NCI-H146 treated with DMSO at 0.1 percent for 48 hours (cell line): ENCODE results near the gene ST6GALNAC5.

Source experiments
- DNase-seq: peaks from one replicate; lab custom pipeline; 2025; ENCODE audit not compliant: unreplicated experiment; lab: John Stamatoyannopoulos, UW

ST6GALNAC5 gene

DNA sequence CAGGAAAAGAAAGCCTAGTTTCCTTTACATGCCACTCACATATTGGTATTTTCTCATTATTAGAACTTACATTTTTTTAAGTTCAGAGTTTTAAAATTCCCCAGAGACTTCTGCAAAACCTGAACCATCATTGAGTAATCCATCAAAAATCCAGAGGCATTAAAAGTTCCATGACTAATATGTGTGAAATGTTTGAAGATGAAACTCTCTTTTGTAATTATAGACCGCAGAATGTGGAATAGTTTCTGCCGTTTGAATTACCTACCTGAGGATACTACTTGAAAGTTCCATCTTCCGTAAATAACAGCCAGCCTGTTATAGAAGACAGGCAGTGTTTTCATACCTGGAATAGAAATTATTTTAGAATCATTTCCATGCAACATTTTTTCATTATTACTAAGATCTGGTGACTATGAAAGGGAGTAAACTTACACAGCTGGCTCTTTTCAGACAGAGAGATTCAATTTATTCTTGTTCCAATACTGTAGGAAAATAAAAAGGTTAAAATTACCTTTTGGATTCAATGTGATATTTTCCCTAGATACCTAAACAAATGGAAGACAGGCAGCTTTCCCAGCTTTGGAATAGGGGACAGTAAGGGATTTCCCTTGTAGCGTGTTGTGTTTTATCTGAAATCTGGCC lies 131.4 kb downstream of the ST6GALNAC5 start:
- no peak for DNase-seq

DNA sequence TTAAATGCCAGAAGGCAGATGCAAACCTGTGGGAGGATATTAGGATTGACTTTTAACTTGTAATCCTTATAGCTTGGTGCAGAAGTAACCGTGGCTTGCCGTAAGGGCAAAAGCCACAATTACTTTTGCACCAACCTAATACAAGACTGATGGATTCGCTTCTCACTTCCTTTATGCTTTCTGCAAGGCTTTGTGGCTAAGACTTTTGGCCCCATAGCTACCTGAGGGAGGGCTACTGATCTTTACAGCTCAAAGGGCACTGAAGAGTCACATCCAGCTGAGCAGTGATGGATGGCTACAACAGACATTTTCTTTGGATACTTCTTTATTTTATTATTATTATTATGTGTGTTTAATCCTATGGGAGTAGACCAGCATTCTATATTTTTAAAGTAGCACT lies 140.4 kb downstream of the ST6GALNAC5 start:
- no peak for DNase-seq

DNA sequence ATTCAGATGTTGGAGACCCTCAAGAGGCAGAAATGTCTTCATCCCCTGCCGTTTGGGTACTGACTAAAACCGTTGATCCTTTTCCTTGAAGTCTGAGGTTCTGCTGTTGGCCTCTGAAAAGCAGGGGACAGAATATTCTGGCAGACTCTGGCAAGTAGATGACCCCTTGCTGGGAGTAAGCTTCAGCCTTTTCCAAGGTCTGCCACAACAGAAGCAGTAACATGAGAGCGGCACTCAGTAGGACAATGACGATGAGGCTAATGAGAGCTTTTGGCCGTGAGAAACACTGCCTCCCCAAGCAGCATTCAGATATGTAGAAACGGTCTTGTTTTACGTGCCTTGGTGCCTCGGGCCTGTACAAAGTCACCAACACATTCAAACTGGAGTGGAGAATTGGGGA lies 143.7 kb downstream of the ST6GALNAC5 start:
- DNase-seq: no peak

DNA sequence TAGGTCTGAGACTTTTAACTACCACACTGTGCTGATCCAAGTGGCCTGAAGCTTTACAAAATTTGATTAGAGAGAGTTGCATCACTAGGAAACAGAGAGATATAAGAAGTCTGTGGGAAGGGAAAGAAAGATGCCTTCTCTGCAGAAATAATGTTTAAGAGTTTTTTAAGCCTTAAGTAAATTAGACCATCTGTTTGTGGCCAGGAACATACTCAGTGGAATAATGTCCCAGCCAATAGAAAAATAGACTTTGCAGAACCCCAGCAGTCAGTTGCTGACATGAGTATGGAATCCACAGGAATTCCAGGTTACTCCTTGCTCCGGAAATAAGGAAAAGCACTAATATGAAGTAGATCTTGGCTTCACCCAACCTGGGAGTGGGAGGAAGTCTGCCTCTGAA lies 144.8 kb downstream of the ST6GALNAC5 start:
- DNase-seq: no peak

DNA sequence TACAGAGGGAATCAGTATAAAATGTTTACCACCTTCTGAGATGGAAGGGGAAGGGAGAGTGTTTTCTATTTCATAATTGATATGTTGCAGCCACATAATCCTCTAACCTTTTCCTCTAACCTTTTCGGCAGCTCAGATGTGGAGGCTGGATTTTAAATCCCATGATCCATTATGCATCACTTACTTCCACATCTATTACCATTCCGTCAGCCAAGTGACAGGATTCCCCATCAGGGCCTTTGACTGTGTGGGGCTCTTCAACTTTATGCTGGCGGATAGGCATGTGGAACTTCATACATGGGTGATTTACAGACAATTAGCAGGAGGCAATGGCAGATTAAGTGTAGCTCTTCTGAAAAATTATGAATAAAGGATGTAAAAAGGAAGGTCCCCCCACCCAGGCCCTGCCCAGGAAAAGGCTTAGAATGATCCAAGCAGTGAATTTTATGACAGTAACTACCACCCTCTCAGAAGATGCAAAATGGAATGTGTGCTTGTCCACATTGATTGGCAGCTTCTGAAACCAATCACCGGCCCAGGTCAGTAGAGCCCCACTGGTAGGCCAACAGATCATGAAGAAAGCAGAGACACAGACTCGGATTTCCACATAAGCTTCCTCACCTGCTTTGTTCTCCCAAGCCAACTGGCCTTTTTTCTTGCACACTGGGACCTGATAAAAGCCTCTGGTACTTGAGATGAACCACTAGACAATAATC lies 147.0 kb downstream of the ST6GALNAC5 start:
- DNase-seq: no peak

DNA sequence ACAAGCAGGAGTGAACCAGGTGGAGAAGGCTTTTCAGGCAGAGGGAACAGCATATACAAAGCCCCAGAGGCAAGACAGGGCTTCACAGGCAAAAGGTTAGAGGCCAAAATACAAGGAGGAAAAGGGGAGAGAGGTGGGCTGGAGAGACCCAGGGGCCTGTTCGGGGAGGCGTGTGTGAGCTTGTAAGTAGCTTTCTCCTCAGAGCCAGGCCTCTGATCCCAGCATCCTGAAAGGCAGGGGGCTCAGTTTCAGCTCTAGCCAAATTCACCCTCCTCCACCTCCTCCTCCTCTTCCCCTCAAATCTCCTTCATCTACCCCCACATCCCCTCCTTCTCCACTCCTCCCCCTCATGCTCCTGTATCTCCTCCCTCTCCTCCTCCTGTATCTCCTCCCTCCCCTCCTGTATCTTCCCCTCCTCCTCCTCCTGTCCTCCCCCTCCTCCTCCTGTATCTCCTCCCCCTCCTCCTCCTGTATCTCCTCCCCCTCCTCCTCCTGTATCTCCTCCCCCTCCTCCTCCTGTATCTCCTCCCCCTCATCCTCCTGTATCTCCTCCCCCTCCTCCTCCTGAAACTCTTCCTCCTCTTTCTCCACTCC lies 148.6 kb downstream of the ST6GALNAC5 start:
- no peak for DNase-seq

DNA sequence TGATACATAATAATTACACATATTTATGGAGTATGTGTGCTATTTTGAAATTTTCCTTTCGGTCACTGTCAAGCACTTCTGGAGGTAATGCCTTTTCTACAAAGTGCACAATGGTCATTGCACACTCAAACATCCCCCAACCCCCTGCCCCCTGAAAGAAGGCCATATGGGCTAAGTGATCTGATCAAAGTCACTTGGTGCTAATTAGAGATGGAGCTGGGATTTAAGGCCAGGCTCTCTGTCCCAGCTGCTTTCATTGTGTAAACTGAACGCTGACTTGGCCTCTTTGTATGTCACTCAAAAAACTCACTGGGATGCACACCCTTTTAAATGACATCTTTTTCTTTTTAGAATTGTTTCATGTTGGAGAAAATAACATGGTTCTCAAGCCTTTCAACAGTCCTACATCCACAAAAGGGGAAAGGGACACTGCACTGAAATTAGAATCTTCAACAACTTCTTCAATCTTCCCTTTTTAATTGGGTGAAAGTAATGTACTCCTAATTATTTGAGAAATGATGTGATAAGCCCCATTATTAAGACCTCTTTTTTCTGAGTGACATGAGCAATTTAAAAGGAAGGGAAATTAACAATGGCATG lies 149.2 kb downstream of the ST6GALNAC5 start:
- DNase-seq: no peak

DNA sequence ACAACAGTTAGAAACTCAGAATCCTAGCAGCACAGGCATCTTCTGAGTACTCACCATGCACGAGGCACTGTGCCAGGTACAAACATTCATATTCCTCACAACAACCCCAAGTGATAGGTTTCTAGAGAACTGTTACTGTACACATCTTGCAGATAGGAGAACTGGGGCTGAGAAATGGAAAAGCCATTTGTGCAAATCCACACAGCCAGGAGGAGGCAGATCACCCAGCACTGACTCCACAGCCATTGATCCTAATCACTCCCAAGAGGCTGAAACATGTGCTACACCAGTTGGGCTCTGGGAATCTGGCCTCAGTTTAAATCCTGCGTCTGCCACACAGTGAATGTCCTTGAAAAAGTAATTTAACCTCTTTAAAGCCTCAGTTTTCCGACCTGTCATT lies 151.0 kb downstream of the ST6GALNAC5 start:
- DNase-seq: no peak

DNA sequence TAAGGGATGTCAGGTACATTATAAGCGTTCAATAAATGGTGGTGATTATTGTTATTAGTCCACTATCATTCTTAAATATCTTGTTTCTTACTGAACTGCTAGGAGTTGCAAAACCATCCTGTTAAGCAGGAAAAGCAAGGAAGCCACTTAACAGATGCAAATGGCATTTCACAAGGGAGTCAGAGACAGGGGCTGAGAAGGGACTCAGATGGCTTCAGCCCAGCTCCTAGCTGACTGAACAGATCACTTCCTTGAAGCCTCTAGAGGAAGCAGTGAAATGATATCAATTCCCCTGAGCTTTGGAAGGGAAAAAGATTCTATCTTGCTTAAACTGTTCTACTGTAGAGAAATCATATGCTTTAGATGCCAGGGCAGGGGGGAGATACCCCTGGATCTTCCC lies 151.5 kb downstream of the ST6GALNAC5 start:
- no peak for DNase-seq

DNA sequence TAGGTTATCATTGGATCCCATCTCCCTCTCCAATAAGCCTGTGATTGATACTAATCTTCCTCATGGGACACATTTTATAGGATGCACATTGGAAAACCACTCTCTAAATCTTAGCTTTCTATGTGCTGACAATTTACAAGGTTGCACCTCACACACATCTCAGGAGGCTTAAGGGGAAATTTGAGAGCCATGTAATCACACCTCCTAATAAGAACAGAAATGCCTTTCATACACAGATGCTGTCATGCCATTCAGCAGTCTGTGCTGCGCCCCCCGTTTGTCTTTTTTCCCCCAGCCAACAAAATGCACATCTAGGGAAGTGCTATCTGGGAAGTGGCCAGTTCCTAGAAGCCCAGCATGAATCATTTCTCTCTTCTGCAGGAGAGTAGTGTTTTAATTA lies 154.5 kb downstream of the ST6GALNAC5 start:
- DNase-seq: no peak

DNA sequence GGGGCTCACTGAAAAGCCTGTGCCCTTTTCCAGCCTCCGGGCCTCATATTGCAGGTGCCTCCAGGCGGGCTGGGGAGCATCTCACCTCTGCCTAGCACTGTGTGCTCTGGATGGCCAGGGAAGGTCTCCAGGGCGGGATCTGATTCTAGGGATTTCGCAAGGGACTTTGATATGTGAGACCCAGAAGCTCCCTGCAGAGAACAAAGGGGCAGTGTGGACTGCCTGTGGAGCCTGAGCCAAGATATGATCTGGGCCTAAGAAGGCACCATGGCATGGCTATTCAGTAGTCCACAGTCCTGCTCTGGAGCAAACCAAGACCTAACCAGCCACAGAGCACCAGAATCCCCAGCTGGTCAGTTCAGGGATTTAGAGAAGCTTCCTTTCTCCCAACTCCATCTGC lies 157.2 kb downstream of the ST6GALNAC5 start:
- DNase-seq: no peak

DNA sequence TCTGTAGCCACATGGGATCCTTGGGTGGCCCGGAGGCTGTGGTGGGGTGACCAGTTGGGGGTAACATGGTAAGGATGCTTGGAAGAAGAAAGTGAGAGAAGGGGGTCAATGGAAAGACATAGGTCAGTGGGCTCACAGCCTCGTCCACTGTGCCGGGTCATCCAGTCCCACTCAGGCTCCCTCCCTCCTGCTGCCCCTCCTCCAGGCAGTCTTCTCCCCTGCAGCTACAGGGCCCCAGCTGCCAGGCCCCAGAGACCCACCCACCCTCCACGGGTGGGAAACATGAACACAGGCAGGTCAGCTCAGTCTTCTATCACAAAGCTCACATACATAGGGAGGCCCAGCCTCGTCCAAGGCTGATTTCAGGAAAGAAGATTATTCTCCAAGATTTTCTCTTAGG lies 158.3 kb downstream of the ST6GALNAC5 start:
- DNase-seq: no peak

DNA sequence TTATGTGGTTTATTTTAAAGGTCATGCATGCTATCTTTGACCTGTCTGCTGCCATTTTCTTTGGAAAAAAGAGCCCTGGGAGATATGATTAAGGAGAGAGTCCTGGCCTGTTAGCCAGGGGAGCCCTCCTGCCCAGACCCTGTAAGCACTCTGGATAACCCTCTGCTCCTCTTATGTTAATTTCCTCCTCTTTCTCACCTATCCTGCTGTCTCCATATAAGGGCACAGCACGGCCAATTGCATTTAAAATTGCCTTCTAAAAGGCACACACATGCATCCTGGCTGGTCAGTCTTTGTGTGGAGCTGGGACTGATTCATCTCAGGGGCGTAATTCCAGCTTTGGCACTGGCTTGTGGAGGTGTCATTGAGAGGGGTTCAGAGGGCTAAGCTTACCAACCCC lies 158.9 kb downstream of the ST6GALNAC5 start:
- no peak for DNase-seq

DNA sequence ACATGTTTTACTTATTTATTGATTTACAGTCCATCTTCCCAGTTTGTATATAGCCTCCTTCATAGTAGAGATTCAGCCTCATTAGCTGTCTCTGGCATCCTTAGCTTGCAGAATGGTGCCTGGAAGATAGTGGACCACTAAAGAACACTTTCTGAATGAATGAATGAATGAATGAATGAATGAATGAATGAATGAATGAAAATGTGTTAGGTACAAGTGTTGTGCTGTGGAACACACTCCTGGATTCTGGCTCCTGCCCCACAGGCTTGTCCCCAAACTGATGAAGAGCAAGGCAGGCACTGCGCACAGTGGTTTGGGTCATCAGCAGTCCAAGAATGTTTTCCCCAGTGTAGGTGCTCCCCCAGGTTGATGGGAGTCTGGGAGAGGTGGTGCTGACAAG lies 159.4 kb downstream of the ST6GALNAC5 start:
- DNase-seq: no peak

DNA sequence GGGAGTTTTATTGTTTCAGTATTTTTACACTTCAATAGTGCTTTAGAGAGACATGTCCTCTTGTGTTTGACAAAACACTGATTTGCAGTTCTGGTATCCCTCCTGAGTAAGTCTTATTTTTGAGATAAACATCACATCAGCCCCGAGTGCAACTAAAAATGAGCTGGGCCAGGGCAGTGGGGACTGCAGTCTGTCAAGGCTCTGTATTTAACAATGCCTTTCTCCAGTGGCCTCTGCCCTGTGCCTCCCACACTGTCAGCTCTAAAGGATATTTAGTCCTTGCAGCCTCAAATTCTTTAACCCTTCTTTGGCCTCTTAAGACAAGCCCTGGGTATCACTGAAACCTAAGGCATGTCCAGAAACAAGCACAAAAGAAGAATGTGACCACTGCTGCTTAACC lies 160.6 kb downstream of the ST6GALNAC5 start:
- DNase-seq: no peak

DNA sequence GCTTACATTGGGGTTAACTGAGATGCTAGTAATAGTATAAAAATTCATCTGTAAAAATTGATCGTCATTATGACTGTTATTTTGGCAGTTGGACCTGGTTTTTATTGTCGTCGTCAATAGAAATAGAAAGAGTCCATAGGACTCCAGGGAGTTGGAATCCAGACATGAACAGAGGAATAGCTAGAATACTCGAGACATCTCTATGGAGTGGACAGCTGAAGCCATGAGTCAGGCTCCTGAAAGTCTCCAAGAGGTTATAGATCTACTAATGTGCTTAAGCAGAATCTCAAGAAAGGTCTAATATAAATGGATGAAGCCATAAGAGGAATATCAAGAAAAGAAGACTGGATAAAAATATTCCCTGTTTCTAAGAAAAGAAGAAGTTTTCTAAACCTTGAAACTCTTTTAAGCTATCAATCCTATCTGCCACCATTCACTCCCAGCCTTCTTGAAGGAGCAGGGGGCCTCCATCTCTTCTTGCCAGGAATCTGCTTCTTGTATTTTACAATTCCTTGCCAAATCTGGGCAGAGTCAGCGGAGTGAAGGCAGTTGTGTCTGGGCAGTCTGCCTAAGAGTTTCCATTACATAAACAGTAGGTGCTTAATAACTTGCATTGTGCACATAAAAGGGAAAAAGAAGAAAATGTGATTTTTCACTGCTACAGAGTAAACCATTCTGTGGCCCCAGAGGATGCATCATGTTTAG lies 163.3 kb downstream of the ST6GALNAC5 start:
- DNase-seq: no peak

DNA sequence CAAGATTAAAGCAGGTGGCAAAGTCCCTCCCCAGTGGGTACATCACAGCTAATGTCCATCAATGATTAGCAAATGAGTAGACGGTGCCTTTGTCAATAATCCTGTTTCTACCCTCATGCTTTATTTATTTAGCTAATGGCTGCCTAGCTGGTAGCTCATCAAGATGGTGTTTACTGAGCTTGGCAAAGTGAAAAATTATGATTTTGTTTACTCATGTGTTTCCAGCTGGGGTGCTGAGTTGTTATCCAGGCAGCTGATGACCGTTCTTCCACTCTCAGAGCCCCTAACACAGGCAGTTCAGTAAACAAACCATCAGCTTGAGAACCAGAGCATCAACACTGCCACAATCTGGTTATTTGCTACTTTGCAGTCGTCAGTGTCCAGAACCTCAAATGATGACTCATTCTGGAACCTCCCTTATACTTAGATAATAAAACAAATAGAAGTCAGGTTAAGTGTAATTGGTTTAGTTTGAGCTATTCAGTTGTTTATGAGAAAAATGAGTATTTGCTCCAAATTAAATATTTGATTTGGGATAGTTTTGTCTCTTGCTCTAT lies 163.9 kb downstream of the ST6GALNAC5 start:
- DNase-seq: peak; percentile 95

DNA sequence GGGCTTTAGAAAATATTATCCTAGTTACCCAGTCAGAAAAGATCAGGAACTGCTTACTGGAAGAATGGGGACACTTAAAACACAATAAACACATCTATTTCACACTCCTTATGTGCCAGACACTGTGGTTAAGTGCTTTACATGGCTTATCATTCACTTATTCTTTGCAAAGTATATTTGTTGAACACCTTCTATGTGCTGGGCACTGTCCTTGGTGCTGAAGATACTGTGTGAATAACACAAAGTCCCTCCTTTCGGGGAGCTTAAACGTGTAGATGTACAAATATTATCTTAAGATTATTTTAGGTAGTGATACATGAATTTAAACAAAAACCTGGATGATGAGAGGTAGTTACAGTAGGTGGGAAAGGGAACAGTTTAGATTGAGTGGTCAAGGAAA lies 169.3 kb downstream of the ST6GALNAC5 start:
- no peak for DNase-seq

DNA sequence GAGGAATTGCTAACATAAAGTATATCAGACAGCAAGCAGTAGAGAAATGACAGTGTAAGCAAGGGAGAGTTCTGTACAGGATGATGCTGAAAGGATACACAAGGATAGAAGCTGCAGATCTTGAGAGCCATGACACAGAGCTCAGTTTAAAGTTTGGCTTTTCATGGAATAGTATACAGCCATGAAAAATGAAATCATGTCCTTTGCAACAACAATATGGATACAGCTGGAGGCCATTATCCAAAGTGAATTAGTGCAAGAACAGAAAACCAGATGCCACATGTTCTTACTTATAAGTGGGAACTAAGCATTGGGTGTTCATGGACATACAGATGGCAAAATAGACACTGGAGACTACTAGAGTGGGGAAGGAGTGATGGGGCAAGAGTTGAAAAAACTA lies 169.8 kb downstream of the ST6GALNAC5 start:
- no peak for DNase-seq

DNA sequence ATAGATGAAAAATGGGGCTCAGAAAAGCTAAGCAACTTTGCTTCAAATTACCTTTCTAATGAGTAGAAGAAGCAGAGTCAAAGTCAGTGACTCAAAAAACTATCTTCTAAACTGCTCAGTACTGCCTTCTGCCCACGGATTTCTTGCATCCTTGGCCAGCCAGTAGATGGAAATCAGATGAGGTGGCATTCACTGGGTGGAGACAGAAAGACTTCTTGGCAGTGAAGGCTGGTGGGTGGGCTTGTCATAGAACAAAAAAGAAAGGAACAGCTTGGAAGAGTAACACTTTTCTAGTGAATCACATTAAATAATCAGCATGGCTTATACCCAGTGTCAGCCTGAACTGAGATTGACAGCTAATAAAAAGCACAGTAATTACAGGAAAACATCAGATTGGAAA lies 170.7 kb downstream of the ST6GALNAC5 start:
- no peak for DNase-seq

DNA sequence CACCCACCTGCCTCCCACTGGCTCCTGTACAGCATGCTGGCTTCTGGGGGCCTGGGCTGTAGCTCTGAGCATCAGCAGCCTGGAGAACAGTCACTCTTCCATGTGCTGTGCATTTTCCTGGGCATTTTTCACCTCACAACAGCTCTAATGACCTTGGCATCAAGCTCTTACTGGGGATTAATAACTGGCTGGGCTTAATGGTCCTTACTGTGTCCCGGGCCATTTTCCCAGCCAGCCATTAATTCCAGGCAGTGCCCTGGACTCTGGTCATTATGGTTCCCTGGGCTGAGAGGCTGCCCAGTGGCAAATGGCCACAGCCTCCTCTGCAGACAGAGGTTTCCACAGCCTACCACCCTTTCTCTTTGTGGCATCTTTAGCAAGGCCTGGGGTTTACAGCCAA lies 171.8 kb downstream of the ST6GALNAC5 start:
- DNase-seq: no peak
